ENCODE results near the gene GTPBP4. TPM values are rescaled to one million over a fixed set of nuclear protein-coding genes. Genes with fewer than 3 reads are reported as not detected.

GTPBP4 gene
- total RNA-seq, 1 donor from 2014 or later, result 73.8 TPM

GRCh38 chr10:1010703-1011102, 22.5 kb downstream of the GTPBP4 start:
- TF ChIP-seq CTCF (IDR thresholded peaks at IDR 0.05), result no peak
- Mint-ChIP-seq H3K9me3 (no peaks in the 10 kb centered on the region), H3K27me3 (no peaks in the 10 kb centered on the region), H3K4me3 (no peak overlapping the region), H3K36me3 (ENCODE audit: low read depth) (peaks cover 87% of the 10 kb centered on the region), H3K4me1 (no peaks in the 10 kb centered on the region), H3K27ac (no peak overlapping the region)
- DNase-seq, result no peak
- ChIA-PET CTCF (no interaction called here), POLR2A (no interaction called here)
- ATAC-seq (ENCODE audit: low read depth), result no peak
- intact Hi-C loops (cut with micrococcal nuclease), result no loop called here

- no peaks in the 10 kb centered on the region for H3K27me3 Mint-ChIP-seq
- H3K9me3 Mint-ChIP-seq, result no peaks in the 10 kb centered on the region
- H3K4me1 Mint-ChIP-seq, result no peaks in the 10 kb centered on the region
- DNase-seq (no peak), ATAC-seq (ENCODE audit: low read depth) (no peak)
- peaks cover 87% of the 10 kb centered on the region for H3K36me3 Mint-ChIP-seq (ENCODE audit: low read depth)
- POLR2A ChIA-PET, result no interaction called here
- no peak overlapping the region for H3K4me3 Mint-ChIP-seq
- no peak overlapping the region for H3K27ac Mint-ChIP-seq
- intact Hi-C loops (cut with micrococcal nuclease), result no loop called here
- no peak for TF ChIP-seq CTCF (IDR thresholded peaks at IDR 0.05)
- CTCF ChIA-PET, result no interaction called here
These were observed 23.5 kb downstream of the GTPBP4 start for GRCh38 chr10:1011696-1012095.

- H3K27ac Mint-ChIP-seq, result no peak overlapping the region
- peaks cover 90% of the 10 kb centered on the region for H3K36me3 Mint-ChIP-seq (ENCODE audit: low read depth)
- POLR2A ChIA-PET, result no interaction called here
- TF ChIP-seq CTCF (IDR thresholded peaks at IDR 0.05), result no peak
- ATAC-seq (ENCODE audit: low read depth) (no peak), DNase-seq (no peak)
- no peaks in the 10 kb centered on the region for H3K4me1 Mint-ChIP-seq
- no peaks in the 10 kb centered on the region for H3K9me3 Mint-ChIP-seq
- CTCF ChIA-PET, result no interaction called here
- no peak overlapping the region for H3K4me3 Mint-ChIP-seq
- intact Hi-C loops (cut with micrococcal nuclease), result no loop called here
- no peaks in the 10 kb centered on the region for H3K27me3 Mint-ChIP-seq
These were observed 27.5 kb downstream of the GTPBP4 start for GRCh38 chr10:1015688-1016087.

GRCh38 chr10:1019362-1019761, 31.1 kb downstream of the GTPBP4 start:
- intact Hi-C loops (cut with micrococcal nuclease), result no loop called here
- Mint-ChIP-seq H3K4me3 (no peak overlapping the region), H3K9me3 (no peaks in the 10 kb centered on the region), H3K36me3 (ENCODE audit: low read depth) (peaks cover 57% of the 10 kb centered on the region), H3K27ac (no peak overlapping the region), H3K27me3 (no peaks in the 10 kb centered on the region), H3K4me1 (no peaks in the 10 kb centered on the region)
- DNase-seq, result no peak
- CTCF ChIA-PET, result no interaction called here
- no peak for TF ChIP-seq CTCF (IDR thresholded peaks at IDR 0.05)
- ATAC-seq (ENCODE audit: low read depth), result no peak
- POLR2A ChIA-PET, result no interaction called here

- DNase-seq (no peak), ATAC-seq (ENCODE audit: low read depth) (no peak)
These were observed 32.2 kb downstream of the GTPBP4 start for GRCh38 chr10:1020460-1020859.

More at GRCh38 chr10:1020460-1020859, 32.2 kb downstream of the GTPBP4 start:
- Mint-ChIP-seq H3K9me3 (no peaks in the 10 kb centered on the region), H3K4me1 (no peaks in the 10 kb centered on the region), H3K27me3 (no peaks in the 10 kb centered on the region), H3K27ac (no peak overlapping the region), H3K4me3 (no peak overlapping the region), H3K36me3 (ENCODE audit: low read depth) (peaks cover 52% of the 10 kb centered on the region)
- CTCF ChIA-PET, result no interaction called here
- POLR2A ChIA-PET, result interaction anchor here (1.0 kb wide), 1 partner anchor 29 kb away, joined by 3 read pairs; the partner anchor contains the start of gene IDI1
- intact Hi-C loops (cut with micrococcal nuclease), result no loop called here
- TF ChIP-seq CTCF (IDR thresholded peaks at IDR 0.05), result no peak
